SK-N-SH treated with all-trans-retinoic acid at 6 μM for 48 hours (cell line): Measurements from ENCODE around the gene PFKFB1.

Experiments used
- ESRRG ChIP-seq: fragments of 250-450 bp; sonication (Bioruptor Pico); IDR thresholded peaks from 2 replicates; pipeline ENCODE4 v1.6.1; 2021; ENCODE audit warnings: mild to moderate bottlenecking
- PATZ1 ChIP-seq: fragments of 250-450 bp; sonication (Bioruptor Pico); IDR thresholded peaks from 2 replicates; pipeline ENCODE4 v1.8.0; 2020; ENCODE audit warnings: mild to moderate bottlenecking, moderate library complexity, borderline replicate concordance
- PPARA ChIP-seq: fragments of 250-450 bp; sonication (Bioruptor Pico); IDR thresholded peaks from 2 replicates; pipeline ENCODE4 v1.5.0; 2020; ENCODE audit warnings: mild to moderate bottlenecking, borderline replicate concordance
- TCF4 ChIP-seq: fragments of 250-450 bp; sonication (Bioruptor Pico); IDR thresholded peaks from 2 replicates; pipeline ENCODE4 v1.8.0; 2021; ENCODE audit warnings: mild to moderate bottlenecking, moderate library complexity, borderline replicate concordance
- TOX ChIP-seq: fragments of 250-450 bp; sonication (Bioruptor Pico); IDR thresholded peaks from 2 replicates; pipeline ENCODE4 v1.8.0; 2021; ENCODE audit warnings: mild to moderate bottlenecking, moderate library complexity, borderline replicate concordance
- TF ChIP-seq, protein P1 (sequence below): fragments of 250-450 bp; sonication (Bioruptor Pico); IDR thresholded peaks from 2 replicates; pipeline ENCODE4 v1.5.1; 2021; ENCODE audit warnings: mild to moderate bottlenecking, moderate library complexity

DNA sequence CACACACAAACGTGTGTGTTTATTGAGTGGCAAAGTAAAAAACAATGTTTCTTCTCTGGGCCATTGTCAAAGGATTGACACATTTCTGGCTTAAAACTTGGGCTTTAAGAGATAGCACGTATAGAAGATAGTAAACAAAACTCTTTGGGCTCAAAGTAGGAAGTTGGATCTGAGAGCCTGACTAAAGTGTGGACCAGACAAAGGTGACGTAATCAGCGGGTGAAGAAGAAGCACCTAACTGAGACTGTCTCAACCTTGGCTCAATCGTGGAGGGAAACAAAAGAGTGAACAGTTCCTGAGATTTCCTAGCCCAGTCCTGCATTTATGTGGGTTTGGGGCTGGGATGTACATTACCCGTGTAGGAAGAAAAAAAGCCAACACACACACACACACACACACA, 13.7 kb downstream of the PFKFB1 start:
- TF ChIP-seq PATZ1 (CRISPR knock-in tag), result no peak
- TF ChIP-seq, protein P1, sequence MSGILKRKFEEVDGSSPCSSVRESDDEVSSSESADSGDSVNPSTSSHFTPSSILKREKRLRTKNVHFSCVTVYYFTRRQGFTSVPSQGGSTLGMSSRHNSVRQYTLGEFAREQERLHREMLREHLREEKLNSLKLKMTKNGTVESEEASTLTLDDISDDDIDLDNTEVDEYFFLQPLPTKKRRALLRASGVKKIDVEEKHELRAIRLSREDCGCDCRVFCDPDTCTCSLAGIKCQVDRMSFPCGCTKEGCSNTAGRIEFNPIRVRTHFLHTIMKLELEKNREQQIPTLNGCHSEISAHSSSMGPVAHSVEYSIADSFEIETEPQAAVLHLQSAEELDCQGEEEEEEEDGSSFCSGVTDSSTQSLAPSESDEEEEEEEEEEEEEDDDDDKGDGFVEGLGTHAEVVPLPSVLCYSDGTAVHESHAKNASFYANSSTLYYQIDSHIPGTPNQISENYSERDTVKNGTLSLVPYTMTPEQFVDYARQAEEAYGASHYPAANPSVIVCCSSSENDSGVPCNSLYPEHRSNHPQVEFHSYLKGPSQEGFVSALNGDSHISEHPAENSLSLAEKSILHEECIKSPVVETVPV (CRISPR knock-in tag), result no peak
- no peak for TF ChIP-seq ESRRG
- no peak for TF ChIP-seq TOX (CRISPR knock-in tag)
- TF ChIP-seq PPARA (CRISPR knock-in tag), result no peak
- no peak for TF ChIP-seq TCF4 (CRISPR knock-in tag)
